ENCODE measurements around the gene VDAC2. TPM values are rescaled to one million over a fixed set of nuclear protein-coding genes. Genes with fewer than 3 reads are reported as not detected.

Gene VDAC2
- total RNA-seq, 1 experiment from 2014 or later: 328 TPM

DNA sequence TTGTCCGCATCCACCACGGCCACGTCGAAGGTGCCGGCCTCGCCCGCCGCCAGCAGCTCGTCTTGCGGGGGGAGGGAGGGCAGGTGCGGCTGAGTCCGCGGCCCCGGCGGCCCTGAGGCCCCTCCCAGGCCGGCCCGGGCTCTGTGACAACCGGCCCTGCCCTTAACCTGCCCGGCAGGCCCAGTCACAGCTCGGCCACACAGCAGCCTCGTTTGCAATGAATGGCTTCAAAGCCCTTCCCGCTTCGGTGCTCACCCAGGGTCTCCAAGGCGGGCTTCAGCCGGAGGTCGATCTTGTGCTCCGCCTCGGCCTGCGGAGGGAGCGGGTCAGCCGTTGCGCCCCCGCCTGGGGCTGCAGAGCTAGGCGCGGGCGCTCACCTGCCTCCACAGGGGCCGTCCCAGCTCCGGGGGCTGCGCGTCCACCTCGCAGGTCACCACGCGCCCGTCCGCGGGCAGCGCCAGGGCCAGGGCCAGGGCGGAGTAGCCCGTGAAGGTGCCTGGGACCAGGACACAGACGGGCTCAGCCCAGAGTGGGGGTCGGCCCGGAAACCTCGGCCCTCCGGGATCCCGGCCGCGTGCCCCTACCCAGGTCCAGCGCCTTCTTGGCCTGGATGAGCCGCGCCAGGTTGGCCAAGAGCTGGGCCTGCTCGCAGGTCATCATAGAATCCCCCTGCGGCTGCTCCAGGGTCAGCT is 24.2 kb downstream of the VDAC2 start:
- Histone ChIP-seq H3K27me3 (replicated peaks; ENCODE audit: insufficient read depth, low read depth, low read length, poor library complexity) (no peaks in the 10 kb centered on the region), H3K27ac (ENCODE audit: low read depth, low read length, poor library complexity, severe bottlenecking) (no peak overlapping the region), H3K9me3 (ENCODE audit: low read depth, low read length, poor library complexity, severe bottlenecking) (no peaks in the 10 kb centered on the region), H3K4me3 (ENCODE audit: low read depth, low read length, poor library complexity, severe bottlenecking) (peak overlapping the region; percentile 62), H3K36me3 (ENCODE audit: insufficient read depth, low read length, poor library complexity, severe bottlenecking) (peaks cover 27% of the 10 kb centered on the region), H3K4me1 (ENCODE audit: insufficient read depth, low read length, poor library complexity, severe bottlenecking) (peaks cover 27% of the 10 kb centered on the region)
- CTCF ChIA-PET: interaction anchor here (0.9 kb wide), 1 partner anchor 47 kb away, joined by 6 read pairs; no protein-coding TSS in a partner anchor
- no peak for TF ChIP-seq EZH2 (IDR thresholded peaks at IDR 0.05; ENCODE audit: borderline replicate concordance, low read depth, low read length, poor library complexity, severe bottlenecking)
- TF ChIP-seq, protein P1, sequence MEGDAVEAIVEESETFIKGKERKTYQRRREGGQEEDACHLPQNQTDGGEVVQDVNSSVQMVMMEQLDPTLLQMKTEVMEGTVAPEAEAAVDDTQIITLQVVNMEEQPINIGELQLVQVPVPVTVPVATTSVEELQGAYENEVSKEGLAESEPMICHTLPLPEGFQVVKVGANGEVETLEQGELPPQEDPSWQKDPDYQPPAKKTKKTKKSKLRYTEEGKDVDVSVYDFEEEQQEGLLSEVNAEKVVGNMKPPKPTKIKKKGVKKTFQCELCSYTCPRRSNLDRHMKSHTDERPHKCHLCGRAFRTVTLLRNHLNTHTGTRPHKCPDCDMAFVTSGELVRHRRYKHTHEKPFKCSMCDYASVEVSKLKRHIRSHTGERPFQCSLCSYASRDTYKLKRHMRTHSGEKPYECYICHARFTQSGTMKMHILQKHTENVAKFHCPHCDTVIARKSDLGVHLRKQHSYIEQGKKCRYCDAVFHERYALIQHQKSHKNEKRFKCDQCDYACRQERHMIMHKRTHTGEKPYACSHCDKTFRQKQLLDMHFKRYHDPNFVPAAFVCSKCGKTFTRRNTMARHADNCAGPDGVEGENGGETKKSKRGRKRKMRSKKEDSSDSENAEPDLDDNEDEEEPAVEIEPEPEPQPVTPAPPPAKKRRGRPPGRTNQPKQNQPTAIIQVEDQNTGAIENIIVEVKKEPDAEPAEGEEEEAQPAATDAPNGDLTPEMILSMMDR (conservative IDR thresholded peaks at IDR 0.05; ENCODE audit: low read depth, low read length): no peak
- DNase-seq (ENCODE audit: low spot score): peak; percentile 32
- POLR2A ChIA-PET (ENCODE audit: low non-redundant PET): no interaction called here
- BruUV-seq (replicated peaks): no TSS peak
- intact Hi-C loops (cut with micrococcal nuclease; ENCODE audit: unreplicated experiment): loop anchor here (2.0 to 10.0 kb wide), 6 partner anchors 24 to 1110 kb away; partner anchors contain the start of genes KAT6B, SAMD8 and VDAC2

DNA sequence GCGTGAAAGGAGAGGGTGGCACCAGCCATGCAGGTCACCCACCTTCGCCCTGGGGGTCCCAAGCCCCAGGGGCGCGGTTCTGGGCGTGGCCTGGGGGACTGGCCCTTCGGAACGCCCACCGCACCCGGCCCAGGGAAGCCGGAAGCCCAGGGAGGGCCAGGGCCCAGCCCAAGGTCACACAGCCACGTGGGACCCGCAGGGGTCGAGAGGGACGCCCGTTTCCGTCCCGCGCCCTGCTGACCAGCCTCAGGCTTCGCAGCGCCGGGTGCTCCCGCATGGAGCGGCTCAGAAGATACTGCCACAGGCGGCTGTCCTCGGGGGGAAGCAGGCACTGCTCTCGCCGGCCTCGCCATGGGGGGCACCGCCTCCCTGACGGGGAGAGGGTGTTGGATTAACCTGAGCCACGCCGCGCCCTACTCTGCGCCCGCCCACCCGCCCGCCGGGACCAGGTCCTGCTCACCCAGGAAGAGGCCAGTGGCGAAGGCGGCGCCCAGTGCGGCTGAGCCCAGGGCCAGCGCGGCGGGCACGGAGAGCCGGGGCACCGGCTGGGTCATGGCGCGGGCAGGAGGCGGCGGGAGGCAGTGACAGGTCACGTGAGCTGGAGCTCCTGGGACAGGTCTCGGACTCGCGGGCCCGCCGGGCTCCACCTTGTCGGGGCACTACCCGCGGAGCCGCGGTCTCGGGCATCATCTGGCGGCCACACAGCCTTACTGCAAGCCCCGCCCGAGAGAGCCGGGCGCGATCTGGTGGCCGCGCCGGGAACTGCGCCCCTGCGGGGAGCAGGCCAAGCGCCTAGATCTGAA is 25.0 kb downstream of the VDAC2 start, which contains the start of gene COMTD1:
Gene COMTD1, minus strand, starts transcription at position 583 of the 803 bp plus-strand sequence. Its CDS starts 29 bp downstream, at position 554.
- ChIA-PET POLR2A (ENCODE audit: low non-redundant PET) (no interaction called here), CTCF (interaction anchor here (0.6 to 1.1 kb wide), 4 partner anchors 25 to 49 kb away, joined by 3 to 7 read pairs (median 4); partner anchors contain the start of gene VDAC2)

More for the DNA sequence above, 25.0 kb downstream of the VDAC2 start, which contains the start of gene COMTD1:
- Histone ChIP-seq H3K9me3 (ENCODE audit: low read depth, low read length, poor library complexity, severe bottlenecking) (no peaks in the 10 kb centered on the region), H3K36me3 (ENCODE audit: insufficient read depth, low read length, poor library complexity, severe bottlenecking) (peaks cover 20% of the 10 kb centered on the region), H3K4me1 (ENCODE audit: insufficient read depth, low read length, poor library complexity, severe bottlenecking) (peaks cover 27% of the 10 kb centered on the region), H3K4me3 (ENCODE audit: low read depth, low read length, poor library complexity, severe bottlenecking) (peak within 1 kb of the TSS; percentile 62), H3K27me3 (replicated peaks; ENCODE audit: insufficient read depth, low read depth, low read length, poor library complexity) (no peaks in the 10 kb centered on the region), H3K27ac (ENCODE audit: low read depth, low read length, poor library complexity, severe bottlenecking) (no peak within 1 kb of the TSS)
- BruUV-seq (replicated peaks): no TSS peak
- DNase-seq (ENCODE audit: low spot score): peak; percentile 92
- TF ChIP-seq, protein P1 (conservative IDR thresholded peaks at IDR 0.05; ENCODE audit: low read depth, low read length): peak; percentile 100
- no peak for TF ChIP-seq EZH2 (IDR thresholded peaks at IDR 0.05; ENCODE audit: borderline replicate concordance, low read depth, low read length, poor library complexity, severe bottlenecking)
- intact Hi-C loops (cut with micrococcal nuclease; ENCODE audit: unreplicated experiment): loop anchor here (1.0 to 10.0 kb wide), 6 partner anchors 25 to 1111 kb away; partner anchors contain the start of genes SAMD8 and VDAC2
